ENCODE data around the gene CENPT.
A peak's percentile ranks its signal among the peaks of the same experiment; 100 is the strongest.
"Not testable (repeated sequence)": the region's sequence is repeated elsewhere in the genome, so short reads cannot be mapped to it uniquely, and the experiment has no call there.

The CENPT gene

DNA sequence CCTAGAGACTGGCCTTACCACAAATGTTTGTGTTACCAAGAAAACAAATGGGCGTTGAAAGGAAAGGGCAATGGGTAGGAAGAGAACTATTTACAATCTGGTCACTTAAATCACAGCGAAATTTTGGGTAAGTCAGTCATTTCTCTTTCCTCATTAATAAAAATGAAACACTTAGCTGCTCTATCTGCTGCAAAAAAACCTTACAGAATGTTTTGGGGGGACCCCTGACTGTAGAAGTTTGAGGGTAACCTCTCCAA is 1.5 kb downstream of the CENPT start:
- no peak for DNase-seq (ENCODE audit: low read depth)

GRCh38 chr16:67845291-67846062 is 2.0 kb downstream of the CENPT start:
- no peak for DNase-seq (ENCODE audit: low read depth)

- DNase-seq (ENCODE audit: low read depth): no peak
Observed at GRCh38 chr16:67844497-67844896, 3.0 kb downstream of the CENPT start.

DNA sequence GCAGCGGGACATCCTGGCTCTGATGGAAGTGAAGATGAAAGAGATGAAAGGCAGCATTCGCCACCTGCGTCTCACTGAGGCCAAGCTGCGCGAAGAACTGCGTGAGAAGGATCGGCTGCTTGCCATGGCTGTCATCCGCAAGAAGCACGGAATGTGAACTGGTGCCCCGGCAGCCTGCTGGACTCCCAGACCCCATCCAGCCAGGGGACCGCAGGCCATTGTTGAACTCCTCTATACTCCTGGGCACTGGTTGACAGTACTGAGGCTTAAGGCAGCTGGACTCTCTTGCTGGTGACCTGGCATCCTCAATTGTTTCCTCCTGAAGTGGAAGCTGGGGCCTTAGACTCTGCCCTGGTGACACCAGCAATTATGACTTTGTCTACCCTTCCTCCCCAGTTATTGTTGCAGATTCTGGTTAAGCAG is 4.1 kb downstream of the CENPT start:
- no peak for DNase-seq (ENCODE audit: low read depth)

DNA sequence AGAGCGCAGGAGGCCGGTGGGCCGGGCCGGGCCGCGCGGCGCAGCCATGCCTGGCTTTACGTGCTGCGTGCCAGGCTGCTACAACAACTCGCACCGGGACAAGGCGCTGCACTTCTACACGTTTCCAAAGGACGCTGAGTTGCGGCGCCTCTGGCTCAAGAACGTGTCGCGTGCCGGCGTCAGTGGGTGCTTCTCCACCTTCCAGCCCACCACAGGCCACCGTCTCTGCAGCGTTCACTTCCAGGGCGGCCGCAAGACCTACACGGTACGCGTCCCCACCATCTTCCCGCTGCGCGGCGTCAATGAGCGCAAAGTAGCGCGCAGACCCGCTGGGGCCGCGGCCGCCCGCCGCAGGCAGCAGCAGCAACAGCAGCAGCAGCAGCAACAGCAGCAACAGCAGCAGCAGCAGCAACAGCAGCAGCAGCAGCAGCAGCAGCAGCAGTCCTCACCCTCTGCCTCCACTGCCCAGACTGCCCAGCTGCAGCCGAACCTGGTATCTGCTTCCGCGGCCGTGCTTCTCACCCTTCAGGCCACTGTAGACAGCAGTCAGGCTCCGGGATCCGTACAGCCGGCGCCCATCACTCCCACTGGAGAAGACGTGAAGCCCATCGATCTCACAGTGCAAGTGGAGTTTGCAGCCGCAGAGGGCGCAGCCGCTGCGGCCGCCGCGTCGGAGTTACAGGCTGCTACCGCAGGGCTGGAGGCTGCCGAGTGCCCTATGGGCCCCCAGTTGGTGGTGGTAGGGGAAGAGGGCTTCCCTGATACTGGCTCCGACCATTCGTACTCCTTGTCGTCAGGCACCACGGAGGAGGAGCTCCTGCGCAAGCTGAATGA is 4.8 kb downstream of the CENPT start:
- DNase-seq (ENCODE audit: low read depth): no peak

- peak; percentile 91 for DNase-seq (ENCODE audit: low read depth)
Observed at GRCh38 chr16:67841816-67842508, 5.5 kb downstream of the CENPT start, which contains the start of gene THAP11. THAP11 (plus strand) TSS chr16:67842320; CDS start chr16:67842555, 235 bp downstream.

- no peak for DNase-seq (ENCODE audit: low read depth)
Observed at GRCh38 chr16:67841198-67841815, 6.2 kb downstream of the CENPT start.

DNA sequence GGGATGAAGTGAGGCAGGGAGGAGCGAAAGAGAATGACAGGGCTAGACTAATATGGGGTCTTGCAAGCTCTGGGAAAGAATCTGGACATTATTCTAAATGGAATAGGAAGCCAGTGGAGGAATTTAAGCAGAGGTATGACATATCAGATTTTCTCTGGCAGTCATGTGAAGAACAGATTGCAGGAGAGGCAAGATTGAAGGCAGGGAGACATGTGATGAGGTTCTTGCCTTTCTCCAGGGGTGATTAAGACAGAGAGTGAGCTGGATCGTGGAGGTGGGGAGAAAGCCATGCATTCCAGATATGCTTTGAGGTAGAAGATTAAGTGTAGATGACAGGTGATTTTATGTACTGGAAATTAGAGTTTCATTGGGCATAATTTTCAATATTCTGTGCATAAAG is 9.7 kb downstream of the CENPT start:
- no peak for DNase-seq (ENCODE audit: low read depth)

- DNase-seq (ENCODE audit: low read depth): not testable (repeated sequence)
Observed at GRCh38 chr16:67837190-67837589, 10.3 kb downstream of the CENPT start.

- no peak for DNase-seq (ENCODE audit: low read depth)
Observed at GRCh38 chr16:67834242-67834614, 13.3 kb downstream of the CENPT start.

GRCh38 chr16:67833415-67834241 is 13.9 kb downstream of the CENPT start:
- DNase-seq (ENCODE audit: low read depth): peak; percentile 87

GRCh38 chr16:67833030-67833414 is 14.5 kb downstream of the CENPT start:
- DNase-seq (ENCODE audit: low read depth): no peak

DNA sequence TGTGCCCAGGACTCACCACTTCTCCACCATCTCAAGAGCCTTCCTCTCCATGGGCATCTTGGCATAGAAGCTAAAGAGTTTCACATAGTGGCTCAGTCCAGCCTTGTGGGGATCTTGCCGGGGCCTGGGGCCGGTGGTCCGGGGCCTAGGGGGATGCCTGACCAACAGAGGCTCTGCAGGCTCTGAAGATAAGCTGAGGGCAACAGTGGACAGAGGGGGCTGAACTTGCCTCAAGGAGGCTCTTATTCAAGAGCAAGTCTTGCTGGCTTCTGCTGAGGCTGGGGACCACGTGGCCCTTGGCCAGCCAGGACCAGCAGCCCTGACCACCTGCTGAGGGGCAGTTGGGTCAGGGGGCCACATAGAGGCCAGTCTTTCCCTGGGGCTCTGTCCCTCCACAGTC is 18.8 kb downstream of the CENPT start:
- DNase-seq (ENCODE audit: low read depth): no peak

- no peak for DNase-seq (ENCODE audit: low read depth)
Observed at GRCh38 chr16:67825906-67826305, 21.6 kb downstream of the CENPT start.

DNA sequence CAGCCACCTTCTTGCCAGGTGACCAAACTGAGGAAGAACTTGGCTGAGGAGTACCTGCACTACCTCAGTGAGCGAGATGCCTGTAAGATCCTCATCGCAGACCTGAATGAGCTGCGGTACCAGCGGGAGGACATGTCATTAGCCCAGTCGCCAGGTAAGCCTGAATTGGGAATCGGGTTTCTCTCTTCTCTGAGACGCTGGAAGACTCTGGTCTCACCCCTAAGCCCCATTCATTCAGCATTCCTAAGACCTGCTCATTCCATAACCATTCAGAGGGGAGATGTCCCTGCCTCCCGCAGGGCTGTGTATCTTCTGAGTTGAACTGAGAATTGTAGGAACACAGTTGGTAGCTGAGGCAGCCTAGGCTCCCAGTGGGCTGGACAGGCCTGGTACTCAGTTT is 22.4 kb downstream of the CENPT start:
- DNase-seq (ENCODE audit: low read depth): no peak

DNA sequence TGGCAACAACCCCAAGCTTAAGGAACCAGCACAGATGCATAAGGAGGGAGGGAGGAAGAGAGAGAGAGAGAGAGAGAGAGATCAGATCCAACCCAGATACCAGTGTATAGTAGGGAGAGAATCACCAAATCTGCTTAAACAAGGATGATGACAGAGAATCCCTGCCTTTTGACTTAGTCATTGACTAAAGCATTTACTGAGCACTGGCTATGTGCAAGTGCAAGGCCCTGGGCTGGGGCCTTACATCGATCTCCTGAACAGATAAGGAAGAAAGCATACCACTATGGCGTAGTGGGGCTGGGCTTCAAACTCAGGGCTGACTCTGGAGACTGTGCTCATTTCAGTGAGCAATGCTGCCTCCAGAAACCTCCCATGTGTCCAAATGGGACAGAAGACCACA is 25.0 kb downstream of the CENPT start:
- no peak for DNase-seq (ENCODE audit: low read depth)

DNA sequence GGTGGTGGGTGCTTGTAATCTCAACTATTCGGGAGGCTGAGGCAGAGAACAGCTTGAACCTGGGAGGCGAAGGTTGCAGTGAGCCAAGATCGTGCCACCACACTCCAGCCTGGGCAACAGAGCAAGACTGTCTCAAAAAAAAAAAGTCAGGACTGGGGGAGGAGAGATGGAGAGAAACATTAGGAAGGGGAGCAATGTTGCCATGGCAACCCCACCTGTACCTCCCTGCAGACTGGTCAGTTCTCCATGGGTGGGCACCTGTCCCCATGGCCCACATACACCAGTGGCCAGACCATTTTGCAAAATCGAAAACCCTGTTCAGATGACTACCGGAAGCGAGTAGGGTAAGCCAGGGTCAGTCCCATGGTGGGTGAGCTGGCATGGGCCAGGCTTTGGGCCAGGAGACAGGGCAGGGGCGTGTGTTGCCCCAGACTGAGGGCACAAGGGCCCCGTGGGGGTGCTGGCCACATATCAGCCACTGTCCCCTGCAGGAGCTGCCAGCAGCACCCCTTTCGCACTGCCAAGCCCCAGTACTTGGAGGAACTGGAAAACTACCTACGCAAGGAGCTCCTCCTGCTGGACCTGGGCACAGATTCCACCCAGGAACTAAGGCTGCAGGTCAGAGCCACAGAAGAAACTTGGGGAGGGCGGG is 26.8 kb downstream of the CENPT start:
- DNase-seq (ENCODE audit: low read depth): no peak

DNA sequence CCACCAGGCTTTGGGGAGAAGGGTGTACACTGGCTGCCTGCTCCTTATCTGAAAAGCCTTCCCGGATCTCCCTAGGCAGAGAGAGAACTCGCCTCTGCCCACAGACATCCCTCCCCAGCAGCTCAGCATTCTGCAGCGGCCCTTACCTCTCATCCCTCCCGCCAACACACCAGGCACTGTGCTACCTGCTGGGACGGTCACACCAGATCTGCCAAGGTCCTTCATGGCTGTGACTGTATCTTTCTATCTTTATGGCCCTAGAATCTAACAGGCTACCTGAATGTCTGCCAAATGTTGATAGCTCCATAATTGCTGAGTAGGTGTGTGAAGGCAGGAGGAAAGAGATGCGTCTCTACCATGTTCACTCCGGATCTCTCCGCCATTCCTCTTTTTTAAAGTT is 32.9 kb downstream of the CENPT start:
- no peak for DNase-seq (ENCODE audit: low read depth)

GRCh38 chr16:67811899-67812298 is 35.6 kb downstream of the CENPT start:
- no peak for DNase-seq (ENCODE audit: low read depth)

DNA sequence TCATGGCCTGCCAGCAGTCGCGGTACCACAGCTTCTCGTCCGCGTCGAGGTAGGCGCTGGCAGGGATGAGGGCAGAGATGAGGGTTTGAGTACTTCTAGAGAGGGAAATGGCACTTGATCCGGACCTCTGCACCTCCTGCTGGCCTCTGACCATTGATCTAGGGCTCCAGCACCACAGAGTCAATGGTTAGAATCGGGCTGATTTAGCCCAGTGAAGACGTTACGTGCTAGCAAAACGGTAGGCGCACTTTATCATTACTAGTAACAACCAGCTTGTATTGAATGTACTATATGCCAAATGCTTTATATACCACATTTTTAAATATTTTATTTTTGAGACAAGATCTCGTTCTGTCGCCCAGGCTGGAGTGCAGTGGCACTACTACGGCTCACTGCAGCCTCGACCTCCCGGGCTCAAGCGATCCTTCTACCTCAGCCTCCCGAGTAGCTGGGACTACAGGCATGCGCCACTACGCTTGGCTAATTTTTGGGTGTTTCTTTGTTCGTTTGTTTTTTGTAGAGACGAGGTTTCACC is 40.3 kb downstream of the CENPT start:
- DNase-seq (ENCODE audit: low read depth): no peak
